ENCODE data around the gene TMEM214.

Gene TMEM214

GRCh38 chr2:27050281-27050995 is 17.7 kb downstream of the TMEM214 start:
- H3K9ac ChIP-seq, result peak overlapping the region; percentile 84
- H3K9me3 ChIP-seq, result no peaks in the 10 kb centered on the region
- no peaks in the 10 kb centered on the region for H4K20me1 ChIP-seq
- H3K36me3 ChIP-seq, result peaks cover 29% of the 10 kb centered on the region
- peak overlapping the region; percentile 89 for H3K27ac ChIP-seq
- peaks cover 28% of the 10 kb centered on the region for H3K4me1 ChIP-seq
- peak overlapping the region; percentile 81 for H3K4me3 ChIP-seq
- no peaks in the 10 kb centered on the region for H3K27me3 ChIP-seq
- TF ChIP-seq Cebpa-rat (IDR thresholded peaks at IDR 0.05), result no peak
- peak overlapping the region; percentile 94 for H3K4me2 ChIP-seq

- Histone ChIP-seq H3K4me2 (peak within 1 kb of the TSS; percentile 94), H3K9ac (peak within 1 kb of the TSS; percentile 84), H3K27ac (peak within 1 kb of the TSS; percentile 89), H4K20me1 (no peaks in the 10 kb centered on the region), H3K4me3 (peak within 1 kb of the TSS; percentile 81), H3K4me1 (peaks cover 28% of the 10 kb centered on the region), H3K36me3 (peaks cover 37% of the 10 kb centered on the region), H3K9me3 (no peaks in the 10 kb centered on the region), H3K27me3 (no peaks in the 10 kb centered on the region)
- no peak for TF ChIP-seq Cebpa-rat (IDR thresholded peaks at IDR 0.05)
These were observed 18.5 kb downstream of the TMEM214 start, which contains the start of gene AGBL5 for GRCh38 chr2:27050996-27051901. Gene AGBL5, plus strand, starts transcription at chr2:27051668. Its CDS starts 1,291 bp downstream, at chr2:27052959.

- H3K4me1 ChIP-seq, result peaks cover 28% of the 10 kb centered on the region
- peak overlapping the region; percentile 89 for H3K27ac ChIP-seq
- peak overlapping the region; percentile 82 for H3K9ac ChIP-seq
- peak overlapping the region; percentile 85 for H3K4me2 ChIP-seq
- TF ChIP-seq Cebpa-rat (IDR thresholded peaks at IDR 0.05), result no peak
- H3K27me3 ChIP-seq, result no peaks in the 10 kb centered on the region
- peaks cover 45% of the 10 kb centered on the region for H3K36me3 ChIP-seq
- H4K20me1 ChIP-seq, result no peaks in the 10 kb centered on the region
- peak overlapping the region; percentile 81 for H3K4me3 ChIP-seq
- H3K9me3 ChIP-seq, result no peaks in the 10 kb centered on the region
These were observed 19.3 kb downstream of the TMEM214 start for GRCh38 chr2:27051902-27052645.

GRCh38 chr2:27053321-27053720 is 20.6 kb downstream of the TMEM214 start:
- Histone ChIP-seq H3K4me3 (no peak overlapping the region), H3K36me3 (peaks cover 58% of the 10 kb centered on the region), H3K4me2 (no peak overlapping the region), H3K27ac (no peak overlapping the region), H3K27me3 (no peaks in the 10 kb centered on the region), H3K4me1 (peaks cover 28% of the 10 kb centered on the region), H3K9ac (no peak overlapping the region), H4K20me1 (no peaks in the 10 kb centered on the region), H3K9me3 (no peaks in the 10 kb centered on the region)
- TF ChIP-seq Cebpa-rat (IDR thresholded peaks at IDR 0.05), result no peak

GRCh38 chr2:27053776-27054175 is 21.0 kb downstream of the TMEM214 start:
- H3K9ac ChIP-seq, result no peak overlapping the region
- H3K4me3 ChIP-seq, result no peak overlapping the region
- H3K36me3 ChIP-seq, result peaks cover 62% of the 10 kb centered on the region
- H4K20me1 ChIP-seq, result no peaks in the 10 kb centered on the region
- TF ChIP-seq Cebpa-rat (IDR thresholded peaks at IDR 0.05), result no peak
- no peaks in the 10 kb centered on the region for H3K9me3 ChIP-seq
- H3K27ac ChIP-seq, result no peak overlapping the region
- H3K4me1 ChIP-seq, result peaks cover 24% of the 10 kb centered on the region
- H3K27me3 ChIP-seq, result no peaks in the 10 kb centered on the region
- no peak overlapping the region for H3K4me2 ChIP-seq

- H3K36me3 ChIP-seq, result peaks cover 72% of the 10 kb centered on the region
- H4K20me1 ChIP-seq, result no peaks in the 10 kb centered on the region
- peaks cover 15% of the 10 kb centered on the region for H3K4me1 ChIP-seq
- no peak overlapping the region for H3K27ac ChIP-seq
- H3K27me3 ChIP-seq, result no peaks in the 10 kb centered on the region
- no peak overlapping the region for H3K4me3 ChIP-seq
- no peak overlapping the region for H3K9ac ChIP-seq
- no peaks in the 10 kb centered on the region for H3K9me3 ChIP-seq
- TF ChIP-seq Cebpa-rat (IDR thresholded peaks at IDR 0.05), result no peak
- H3K4me2 ChIP-seq, result no peak overlapping the region
These were observed 22.0 kb downstream of the TMEM214 start for GRCh38 chr2:27054721-27055120.

- Histone ChIP-seq H3K4me3 (no peak overlapping the region), H4K20me1 (no peaks in the 10 kb centered on the region), H3K27ac (no peak overlapping the region), H3K9ac (no peak overlapping the region), H3K27me3 (no peaks in the 10 kb centered on the region), H3K4me1 (peaks cover 11% of the 10 kb centered on the region), H3K9me3 (no peaks in the 10 kb centered on the region), H3K4me2 (no peak overlapping the region), H3K36me3 (peaks cover 96% of the 10 kb centered on the region)
- no peak for TF ChIP-seq Cebpa-rat (IDR thresholded peaks at IDR 0.05)
These were observed 24.4 kb downstream of the TMEM214 start for GRCh38 chr2:27057184-27057583.

- Histone ChIP-seq H3K4me2 (no peak overlapping the region), H3K9me3 (no peaks in the 10 kb centered on the region), H3K36me3 (peaks cover 99% of the 10 kb centered on the region), H3K27ac (no peak overlapping the region), H4K20me1 (peaks cover 7% of the 10 kb centered on the region; the same call in 1 of the 2 replicates), H3K27me3 (no peaks in the 10 kb centered on the region), H3K4me1 (peaks cover under 1% of the 10 kb centered on the region; the same call in 1 of the 2 replicates), H3K9ac (no peak overlapping the region), H3K4me3 (no peak overlapping the region)
- no peak for TF ChIP-seq Cebpa-rat (IDR thresholded peaks at IDR 0.05)
These were observed 25.4 kb downstream of the TMEM214 start for GRCh38 chr2:27058210-27058609.

- no peaks in the 10 kb centered on the region for H3K9me3 ChIP-seq
- no peak overlapping the region for H3K4me3 ChIP-seq
- no peak overlapping the region for H3K27ac ChIP-seq
- peaks cover 98% of the 10 kb centered on the region for H3K36me3 ChIP-seq
- peaks cover 7% of the 10 kb centered on the region; the same call in 1 of the 2 replicates for H4K20me1 ChIP-seq
- H3K27me3 ChIP-seq, result no peaks in the 10 kb centered on the region
- no peak overlapping the region for H3K9ac ChIP-seq
- H3K4me2 ChIP-seq, result no peak overlapping the region
- TF ChIP-seq Cebpa-rat (IDR thresholded peaks at IDR 0.05), result no peak
- no peaks in the 10 kb centered on the region for H3K4me1 ChIP-seq
These were observed 26.5 kb downstream of the TMEM214 start for GRCh38 chr2:27059141-27059820.
